Upper lobe of left lung (tissue), 4 donors: ENCODE data around the gene SAV1.
A peak's percentile ranks its signal among the peaks of the same experiment; 100 is the strongest.

Source experiments
- CTCF ChIP-seq, 6 experiments: fragments of 450-650 bp in 4 of 6; fragments of 200-600 bp in 2 of 6; sonication (generic) in 2 of 6; IDR thresholded peaks; one replicate each; pipeline ENCODE4 v1.5.1; 2016 to 2019; ENCODE audit warnings: antibody characterized with exemption in 6 of 6
- POLR2A ChIP-seq, 4 donors: fragments of 450-650 bp; IDR thresholded peaks; one replicate each; pipeline ENCODE4 v1.5.1; 2016 to 2017; ENCODE audit warnings: antibody characterized with exemption in 4 of 4, mild to moderate bottlenecking in 2 of 4
- POLR2AphosphoS5 ChIP-seq, 2 donors: sonication (generic); formaldehyde crosslinking; IDR thresholded peaks; one replicate each; pipeline ENCODE4 v1.5.1; 2017; ENCODE audit warnings: antibody characterized with exemption in 2 of 2

DNA sequence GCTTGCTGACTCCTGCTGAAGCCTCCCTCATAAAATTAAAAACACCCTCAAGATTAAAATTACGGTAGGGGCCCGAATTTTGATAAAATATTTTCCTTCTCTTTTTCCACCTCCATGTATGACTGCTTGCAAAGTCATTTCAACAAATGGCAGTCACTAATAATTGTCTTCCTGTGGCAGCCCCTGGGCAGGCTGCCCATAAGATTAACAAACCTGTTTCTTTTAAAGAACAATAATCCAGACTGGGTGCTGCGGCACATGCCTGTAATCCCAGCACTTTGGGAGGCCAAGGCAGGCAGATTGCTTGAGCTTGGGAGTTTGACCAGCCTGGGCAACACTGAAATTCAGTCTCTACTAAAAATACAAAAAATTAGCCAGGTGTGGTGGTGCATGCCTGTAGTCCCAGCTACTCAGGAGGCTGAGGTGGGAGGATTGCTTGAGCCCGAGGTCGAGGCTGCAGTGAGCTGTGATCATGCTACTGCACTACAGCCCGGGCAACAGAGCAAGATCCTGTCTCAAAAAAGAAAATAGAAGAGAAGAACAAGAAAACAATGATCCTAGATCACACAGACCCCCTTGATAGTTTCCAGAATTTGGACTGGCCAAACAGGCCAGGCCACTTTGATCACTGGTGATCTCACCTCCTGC is 8.7 kb downstream of the SAV1 start:
- TF ChIP-seq CTCF (IDR thresholded peaks at IDR 0.05) (no peak), POLR2A (IDR thresholded peaks at IDR 0.05) (no peak), POLR2AphosphoS5 (IDR thresholded peaks at IDR 0.05) (peak in 1 of 2 donors; percentile 5)
